Activated CD4-positive, alpha-beta memory T cell treated with anti-CD3 and anti-CD28 coated beads, Interleukin-2, amount 10 ng/mL, durations not matched to agents 7 days and 5 days (primary cell): Measurements from ENCODE around the gene POMT1. TPM values are rescaled to one million over a fixed set of nuclear protein-coding genes. Genes with fewer than 3 reads are reported as not detected.
"Not testable (repeated sequence)": the region's sequence is repeated elsewhere in the genome, so short reads cannot be mapped to it uniquely, and the experiment has no call there.

Experiments used
- CTCF ChIA-PET: fragments of 350-600 bp; sonication (Branson Sonifier 250); formaldehyde crosslinking; loops from one replicate; lab custom pipeline; 2021; ENCODE audit warnings: antibody characterized with exemption, inconsistent platforms; lab: Charles Lee
- POLR2A ChIA-PET: fragments of 350-600 bp; sonication (Branson Sonifier 250); formaldehyde crosslinking; loops from one replicate; lab custom pipeline; 2021; ENCODE audit warnings: antibody characterized with exemption; lab: Charles Lee
- DNase-seq: peaks from one replicate; pipeline ENCODE4 v3.0.0-alpha.2; 2020
- H3K27ac Mint-ChIP-seq: one replicate; pipeline ENCODE4 v1.8.0; 2021; ENCODE audit warnings: mild to moderate bottlenecking, mixed read lengths
- H3K27me3 Mint-ChIP-seq: one replicate; pipeline ENCODE4 v1.8.0; 2021; ENCODE audit warnings: mixed read lengths
- H3K36me3 Mint-ChIP-seq: one replicate; pipeline ENCODE4 v1.8.0; 2021; ENCODE audit warnings: low read depth, mixed read lengths
- H3K4me1 Mint-ChIP-seq: one replicate; pipeline ENCODE4 v1.8.0; 2021; ENCODE audit warnings: mixed read lengths
- H3K4me3 Mint-ChIP-seq: one replicate; pipeline ENCODE4 v1.8.0; 2021; ENCODE audit warnings: mild to moderate bottlenecking, mixed read lengths
- H3K9me3 Mint-ChIP-seq: one replicate; pipeline ENCODE4 v1.8.0; 2021; ENCODE audit warnings: mixed read lengths
- total RNA-seq, 2 experiments: library from RNA; stranded (reverse); gene quantifications; one replicate each; pipeline ENCODE4 v1.2.3, GENCODE V29; 2021

Gene POMT1, protein sequence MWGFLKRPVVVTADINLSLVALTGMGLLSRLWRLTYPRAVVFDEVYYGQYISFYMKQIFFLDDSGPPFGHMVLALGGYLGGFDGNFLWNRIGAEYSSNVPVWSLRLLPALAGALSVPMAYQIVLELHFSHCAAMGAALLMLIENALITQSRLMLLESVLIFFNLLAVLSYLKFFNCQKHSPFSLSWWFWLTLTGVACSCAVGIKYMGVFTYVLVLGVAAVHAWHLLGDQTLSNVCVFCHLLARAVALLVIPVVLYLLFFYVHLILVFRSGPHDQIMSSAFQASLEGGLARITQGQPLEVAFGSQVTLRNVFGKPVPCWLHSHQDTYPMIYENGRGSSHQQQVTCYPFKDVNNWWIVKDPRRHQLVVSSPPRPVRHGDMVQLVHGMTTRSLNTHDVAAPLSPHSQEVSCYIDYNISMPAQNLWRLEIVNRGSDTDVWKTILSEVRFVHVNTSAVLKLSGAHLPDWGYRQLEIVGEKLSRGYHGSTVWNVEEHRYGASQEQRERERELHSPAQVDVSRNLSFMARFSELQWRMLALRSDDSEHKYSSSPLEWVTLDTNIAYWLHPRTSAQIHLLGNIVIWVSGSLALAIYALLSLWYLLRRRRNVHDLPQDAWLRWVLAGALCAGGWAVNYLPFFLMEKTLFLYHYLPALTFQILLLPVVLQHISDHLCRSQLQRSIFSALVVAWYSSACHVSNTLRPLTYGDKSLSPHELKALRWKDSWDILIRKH
- 10 to 100 TPM; 52.5 to 53.8 TPM for total RNA-seq

DNA sequence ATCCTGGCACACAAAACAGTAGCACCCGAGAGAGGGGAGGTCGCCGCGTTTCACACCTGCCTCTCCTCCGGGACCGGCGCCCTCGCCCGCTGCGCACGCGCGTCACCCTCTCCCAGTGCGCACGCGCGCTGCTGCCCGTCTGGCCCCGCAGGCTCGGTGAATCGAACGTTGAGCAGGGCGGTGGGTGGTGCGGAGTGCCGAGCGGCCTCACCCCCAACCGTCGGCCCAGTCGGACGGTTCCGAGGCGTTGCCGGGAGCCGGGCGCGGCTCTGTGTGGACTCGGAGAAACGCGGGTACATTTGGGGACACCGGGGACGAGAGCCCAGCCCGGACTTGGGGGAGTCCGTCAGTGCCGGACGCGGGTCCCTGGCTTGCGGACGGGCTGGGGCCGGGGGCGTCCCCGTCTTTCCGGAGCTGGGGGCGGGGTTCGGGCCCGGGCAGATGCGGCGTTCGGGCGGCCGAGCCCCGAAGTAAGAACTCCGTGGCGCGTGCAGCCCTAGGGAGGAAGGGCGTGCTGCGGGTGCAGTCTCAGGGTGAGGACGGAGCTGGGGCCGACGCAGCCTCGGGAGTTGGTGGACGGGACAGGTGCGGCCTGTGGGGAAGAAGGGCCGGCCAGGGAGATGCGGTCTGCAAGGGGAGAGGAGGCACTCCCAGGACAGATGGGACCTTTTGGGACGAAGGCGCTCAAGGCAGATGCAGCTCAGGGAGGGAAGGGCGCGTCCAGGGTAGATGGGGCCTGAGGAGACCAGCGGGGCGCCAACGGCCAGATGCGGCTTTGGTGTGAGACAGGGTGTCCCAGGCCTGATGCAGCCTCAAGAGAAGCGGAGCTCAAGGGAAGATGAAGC is at the start of gene POMT1:
Gene POMT1, plus strand, starts transcription at position 138 of the 845 bp plus-strand sequence. CDS start 1,301 bp downstream, outside the sequence.
- no peaks in the 10 kb centered on the region for H3K27me3 Mint-ChIP-seq
- H3K4me3 Mint-ChIP-seq, result peak within 1 kb of the TSS; percentile 98
- peak within 1 kb of the TSS; percentile 88 for H3K27ac Mint-ChIP-seq
- peaks cover 57% of the 10 kb centered on the region for H3K4me1 Mint-ChIP-seq
- DNase-seq, result peak; percentile 90
- ChIA-PET POLR2A (interaction anchor here (0.8 to 1.8 kb wide), 16 partner anchors 20 to 265 kb away, joined by 3 to 9 read pairs (median 3); no protein-coding TSS in a partner anchor), CTCF (interaction anchor here (1.3 to 2.1 kb wide), 3 partner anchors 95 to 250 kb away, joined by 4 to 7 read pairs (median 4); no protein-coding TSS in a partner anchor)
- H3K9me3 Mint-ChIP-seq, result no peaks in the 10 kb centered on the region
- H3K36me3 Mint-ChIP-seq, result peaks cover 28% of the 10 kb centered on the region

DNA sequence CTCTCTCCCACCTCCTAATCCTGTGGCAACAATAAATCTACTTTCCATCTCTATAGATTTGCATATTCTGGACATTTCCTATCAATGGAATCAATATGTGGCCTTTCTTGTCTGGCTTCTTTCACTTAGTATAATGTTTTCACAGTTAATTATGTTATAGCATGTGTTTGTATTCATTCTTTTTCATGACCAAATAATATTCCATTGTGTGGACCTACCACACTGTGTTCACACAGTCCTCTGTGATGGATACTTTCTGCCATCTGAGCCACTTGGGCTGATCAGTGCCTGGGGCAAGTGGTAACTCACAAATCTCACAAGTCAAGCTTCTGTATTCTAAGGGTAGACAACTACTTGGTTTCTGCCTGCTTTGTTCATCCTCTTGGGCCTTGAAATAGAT is 48.7 kb upstream of the POMT1 start:
- H3K4me1 Mint-ChIP-seq, result peaks cover 25% of the 10 kb centered on the region
- H3K4me3 Mint-ChIP-seq, result no peak overlapping the region
- no peak overlapping the region for H3K27ac Mint-ChIP-seq
- no peaks in the 10 kb centered on the region for H3K9me3 Mint-ChIP-seq
- POLR2A ChIA-PET, result no interaction called here
- no peaks in the 10 kb centered on the region for H3K27me3 Mint-ChIP-seq
- peaks cover 74% of the 10 kb centered on the region for H3K36me3 Mint-ChIP-seq
- DNase-seq, result no peak
- CTCF ChIA-PET, result no interaction called here

DNA sequence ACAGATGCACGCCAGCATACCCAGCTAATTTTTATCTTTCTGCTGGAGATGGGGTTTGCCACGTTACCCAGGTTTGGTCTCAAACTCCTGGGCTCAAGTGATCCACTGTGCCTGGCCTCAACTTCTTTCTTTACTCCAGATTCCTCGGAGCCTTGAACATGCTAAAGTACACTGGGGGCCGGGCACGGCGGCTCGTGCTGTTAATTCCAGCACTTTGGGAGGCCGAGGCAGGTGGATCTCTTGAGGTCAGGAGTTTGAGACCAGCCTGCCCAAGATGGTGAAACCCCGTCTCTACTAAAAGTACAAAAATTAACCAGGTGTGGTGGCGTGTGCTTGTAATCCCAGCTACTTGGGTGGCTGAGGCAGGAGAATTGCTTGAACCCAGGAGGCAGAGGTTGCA is 47.1 kb upstream of the POMT1 start:
- CTCF ChIA-PET, result not testable (repeated sequence)
- peaks cover 75% of the 10 kb centered on the region for H3K36me3 Mint-ChIP-seq

DNA sequence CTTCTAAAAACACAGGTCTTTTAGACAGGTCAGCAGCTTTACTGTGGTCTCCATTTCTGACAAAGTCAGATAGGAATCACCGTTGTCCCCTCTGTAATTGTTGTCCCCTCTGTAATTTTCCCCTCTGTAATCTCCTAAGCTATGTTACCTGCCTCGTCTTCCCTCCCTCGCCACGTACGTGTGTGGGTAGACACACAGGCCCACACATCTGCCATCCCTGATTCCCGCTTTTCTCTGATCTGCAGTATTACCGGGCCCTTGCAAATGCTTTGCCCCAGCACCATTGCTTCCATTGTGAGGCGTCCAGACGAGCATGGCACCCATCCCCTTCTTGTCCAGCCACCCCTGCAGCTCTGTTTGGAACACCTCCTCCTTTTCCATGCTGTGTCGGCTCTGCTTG is 45.0 kb upstream of the POMT1 start:
- no peak for DNase-seq
- H3K27ac Mint-ChIP-seq, result no peak overlapping the region
- no peak overlapping the region for H3K4me3 Mint-ChIP-seq
- ChIA-PET CTCF (interaction anchor here (0.6 to 0.8 kb wide), 3 partner anchors 18 to 411 kb away, joined by 3 read pairs; no protein-coding TSS in a partner anchor), POLR2A (interaction anchor here (0.9 to 1.2 kb wide), 2 partner anchors 85 to 86 kb away, joined by 3 read pairs; no protein-coding TSS in a partner anchor)
- H3K36me3 Mint-ChIP-seq, result peaks cover 71% of the 10 kb centered on the region
- peaks cover 9% of the 10 kb centered on the region for H3K4me1 Mint-ChIP-seq
- no peaks in the 10 kb centered on the region for H3K27me3 Mint-ChIP-seq
- no peaks in the 10 kb centered on the region for H3K9me3 Mint-ChIP-seq

More for the DNA sequence above, 47.1 kb upstream of the POMT1 start:
- H3K27me3 Mint-ChIP-seq, DNase-seq, H3K4me3 Mint-ChIP-seq, H3K9me3 Mint-ChIP-seq, H3K27ac Mint-ChIP-seq, POLR2A ChIA-PET: not testable (repeated sequence)
- H3K4me1 Mint-ChIP-seq, result peaks cover 22% of the 10 kb centered on the region

DNA sequence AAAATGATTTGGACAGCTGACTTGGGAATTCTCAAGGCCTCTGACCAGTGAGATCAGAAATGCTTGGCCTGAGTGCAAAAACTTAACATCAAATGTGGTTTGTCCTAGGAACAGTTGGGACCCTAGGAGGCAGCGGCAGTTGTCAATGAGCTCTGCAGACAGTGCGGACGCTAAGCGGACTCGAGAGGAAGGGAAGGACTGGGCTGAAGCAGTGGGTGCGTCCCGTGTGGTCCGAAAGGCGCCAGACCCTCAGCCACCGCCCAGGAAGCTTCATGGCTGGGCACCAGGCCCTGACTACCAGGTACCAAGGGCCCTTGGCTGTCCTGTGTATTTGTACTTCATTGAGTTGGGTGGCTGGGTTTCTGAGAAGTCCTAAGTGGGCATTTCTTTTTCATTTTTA is 43.7 kb upstream of the POMT1 start:
- ChIA-PET CTCF (no interaction called here), POLR2A (interaction anchor here (1.1 kb wide), 1 partner anchor 315 kb away, joined by 3 read pairs; no protein-coding TSS in a partner anchor)
- H3K27ac Mint-ChIP-seq, result no peak overlapping the region

DNA sequence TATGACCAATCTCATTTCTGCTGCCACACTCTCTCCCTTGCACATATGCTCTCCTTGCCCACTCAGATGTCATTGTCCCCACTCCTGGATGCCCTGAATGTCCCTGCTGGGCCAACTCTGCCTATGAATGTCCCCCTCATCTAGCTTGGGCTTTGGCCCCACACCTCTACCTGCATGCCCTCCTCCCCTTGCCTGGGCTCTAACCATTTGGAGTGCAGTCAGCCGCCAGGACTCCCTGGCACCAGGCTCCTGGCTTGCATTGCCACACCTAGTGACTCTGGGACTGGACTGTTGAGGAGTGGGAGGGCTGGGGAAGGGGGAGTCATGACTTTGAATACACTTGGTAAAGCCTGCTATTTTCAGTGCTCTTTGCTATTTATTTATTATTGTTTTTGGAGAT is 41.6 kb upstream of the POMT1 start:
- DNase-seq, result no peak
- Mint-ChIP-seq H3K9me3 (no peaks in the 10 kb centered on the region), H3K4me1 (no peaks in the 10 kb centered on the region), H3K36me3 (peaks cover 74% of the 10 kb centered on the region), H3K27me3 (no peaks in the 10 kb centered on the region), H3K4me3 (no peak overlapping the region), H3K27ac (no peak overlapping the region)
- ChIA-PET CTCF (no interaction called here), POLR2A (no interaction called here)

More for the DNA sequence above, 43.7 kb upstream of the POMT1 start:
- H3K4me3 Mint-ChIP-seq, result no peak overlapping the region
- no peak for DNase-seq
- H3K27me3 Mint-ChIP-seq, result no peaks in the 10 kb centered on the region
- peaks cover 71% of the 10 kb centered on the region for H3K36me3 Mint-ChIP-seq
- H3K9me3 Mint-ChIP-seq, result no peaks in the 10 kb centered on the region
- H3K4me1 Mint-ChIP-seq, result peaks cover 5% of the 10 kb centered on the region

DNA sequence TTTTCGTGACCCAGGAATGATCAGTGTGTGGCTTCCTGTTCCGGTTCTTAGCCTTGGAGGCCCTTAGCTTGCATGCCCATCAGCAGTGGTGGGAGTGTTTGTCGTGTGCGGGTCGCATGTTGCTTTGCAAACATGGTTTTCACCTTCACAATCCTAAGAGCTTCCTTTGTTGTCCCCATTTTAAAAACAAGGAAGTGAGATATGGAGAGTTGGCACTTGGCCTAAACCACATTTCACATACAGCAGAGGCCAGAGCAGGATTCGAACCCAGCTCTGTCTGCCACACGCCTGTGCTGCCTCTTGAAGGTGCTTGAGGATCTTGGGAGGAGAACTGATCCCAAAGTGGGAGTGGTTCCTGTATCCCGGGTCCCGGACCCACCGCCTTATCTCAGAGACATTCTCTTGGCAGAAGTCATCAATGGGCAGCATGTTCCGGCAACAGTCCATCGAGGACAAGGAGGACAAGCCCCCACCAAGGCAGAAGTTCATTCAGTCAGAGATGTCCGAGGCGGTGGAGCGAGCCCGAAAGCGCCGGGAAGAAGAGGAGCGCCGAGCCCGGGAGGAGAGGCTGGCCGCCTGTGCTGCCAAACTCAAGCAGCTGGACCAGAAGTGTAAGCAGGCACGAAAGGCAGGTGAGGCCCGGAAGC is 38.2 kb upstream of the POMT1 start:
- Mint-ChIP-seq H3K4me1 (no peaks in the 10 kb centered on the region), H3K4me3 (no peak overlapping the region), H3K27me3 (no peaks in the 10 kb centered on the region), H3K36me3 (peaks cover 75% of the 10 kb centered on the region), H3K9me3 (no peaks in the 10 kb centered on the region), H3K27ac (no peak overlapping the region)
- POLR2A ChIA-PET, result no interaction called here
- CTCF ChIA-PET, result no interaction called here
- DNase-seq, result no peak

DNA sequence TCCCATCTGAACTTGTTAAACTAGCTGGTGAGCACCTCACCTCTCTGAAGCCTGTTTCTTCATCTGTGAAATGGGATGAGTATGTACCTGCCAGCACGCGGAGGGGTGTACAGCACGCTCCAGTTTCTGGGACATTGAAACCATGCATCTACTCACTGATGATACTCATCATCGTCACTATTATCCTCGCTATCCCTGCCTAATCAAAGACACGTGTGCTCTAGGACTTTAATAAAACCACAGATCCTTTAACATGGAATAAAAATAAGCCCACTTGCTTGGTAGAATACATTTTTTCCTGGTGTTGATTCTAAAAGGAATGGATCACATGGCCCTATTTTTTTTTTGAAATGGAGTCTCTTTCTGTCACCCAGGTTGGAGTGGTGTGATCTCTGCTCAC is 37.3 kb upstream of the POMT1 start:
- Mint-ChIP-seq H3K4me3 (no peak overlapping the region), H3K27ac (no peak overlapping the region), H3K9me3 (no peaks in the 10 kb centered on the region), H3K4me1 (no peaks in the 10 kb centered on the region), H3K36me3 (peaks cover 75% of the 10 kb centered on the region), H3K27me3 (no peaks in the 10 kb centered on the region)
- ChIA-PET POLR2A (no interaction called here), CTCF (no interaction called here)
- no peak for DNase-seq

DNA sequence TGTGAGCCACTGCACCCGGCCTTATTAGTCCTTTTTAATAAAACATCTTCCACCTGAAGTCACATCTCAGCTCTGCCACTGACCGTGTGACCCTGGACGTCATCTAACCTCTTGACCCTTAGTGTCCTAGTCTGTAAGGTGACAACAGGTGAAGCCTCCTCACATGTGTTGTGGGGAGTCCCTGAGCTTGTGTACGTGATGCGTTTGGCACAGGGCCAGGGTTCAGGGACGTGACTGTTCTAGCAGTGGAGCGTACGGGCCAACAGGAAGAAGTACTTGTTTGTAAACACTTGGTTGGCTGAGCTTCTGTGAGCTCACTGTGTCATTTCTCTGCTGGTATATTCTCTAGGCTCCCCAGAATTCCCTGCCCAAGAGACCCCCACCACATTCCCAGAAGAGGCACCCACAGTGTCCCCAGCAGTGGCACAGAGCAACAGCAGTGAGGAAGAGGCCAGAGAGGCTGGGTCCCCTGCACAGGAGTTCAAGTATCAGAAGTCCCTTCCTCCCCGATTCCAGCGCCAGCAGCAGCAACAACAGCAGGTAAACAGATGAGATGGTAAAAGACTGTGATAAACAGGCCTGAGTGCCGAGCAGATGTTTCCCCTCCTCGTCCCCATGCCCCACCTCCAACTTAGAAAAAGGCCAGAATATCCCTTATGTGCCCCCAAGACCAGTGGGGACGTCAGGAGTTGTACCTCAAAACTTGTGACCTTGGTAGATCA is 35.3 kb upstream of the POMT1 start:
- Mint-ChIP-seq H3K27me3 (no peaks in the 10 kb centered on the region), H3K4me3 (no peak overlapping the region), H3K27ac (no peak overlapping the region), H3K36me3 (peaks cover 75% of the 10 kb centered on the region), H3K9me3 (no peaks in the 10 kb centered on the region), H3K4me1 (no peaks in the 10 kb centered on the region)
- DNase-seq, result no peak
- POLR2A ChIA-PET, result no interaction called here
- CTCF ChIA-PET, result no interaction called here

DNA sequence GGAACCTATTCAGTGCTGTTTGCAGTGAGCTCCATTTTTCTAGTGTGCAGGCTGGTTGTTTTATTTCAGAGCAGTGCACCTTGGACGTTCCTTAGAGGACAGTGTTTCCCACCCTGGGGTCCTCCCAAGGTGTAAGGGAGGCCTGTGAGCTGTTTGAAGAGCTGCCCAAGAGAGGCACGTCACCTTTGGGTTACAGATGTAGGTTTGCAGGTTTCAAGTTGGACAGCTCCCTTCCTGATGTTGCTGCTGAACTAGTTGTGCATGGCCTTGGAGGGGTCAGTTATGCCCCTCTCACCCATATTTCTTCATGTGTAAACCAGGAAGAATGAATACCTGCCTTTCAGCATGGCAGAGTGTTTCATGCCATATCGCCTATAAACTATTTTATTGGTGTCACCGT is 34.7 kb upstream of the POMT1 start:
- CTCF ChIA-PET, result no interaction called here
- Mint-ChIP-seq H3K27me3 (no peaks in the 10 kb centered on the region), H3K36me3 (peaks cover 76% of the 10 kb centered on the region), H3K4me1 (no peaks in the 10 kb centered on the region), H3K4me3 (no peak overlapping the region), H3K9me3 (no peaks in the 10 kb centered on the region), H3K27ac (no peak overlapping the region)
- no peak for DNase-seq
- POLR2A ChIA-PET, result no interaction called here

DNA sequence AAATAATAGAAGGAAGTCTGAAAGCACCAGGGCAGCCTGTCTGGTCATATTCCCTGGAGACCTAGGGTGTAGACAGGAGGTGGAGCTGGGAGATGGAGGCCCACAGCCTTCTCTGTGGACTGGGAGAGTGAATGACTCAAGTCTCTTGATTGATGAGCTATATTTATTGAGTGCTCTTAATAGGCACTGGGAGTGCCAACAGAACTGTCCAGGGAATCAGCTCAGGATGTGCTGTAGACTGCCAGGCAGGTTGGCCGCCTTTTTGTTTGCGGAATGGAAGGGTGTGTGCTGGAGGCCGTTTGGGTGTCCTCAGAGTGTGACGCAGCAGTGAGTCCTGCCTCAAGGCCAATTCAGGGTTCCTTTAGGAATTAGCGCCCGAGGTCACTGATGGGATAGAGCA is 33.4 kb upstream of the POMT1 start:
- Mint-ChIP-seq H3K9me3 (no peaks in the 10 kb centered on the region), H3K36me3 (peaks cover 81% of the 10 kb centered on the region), H3K27ac (peak overlapping the region; percentile 41), H3K4me1 (no peaks in the 10 kb centered on the region), H3K27me3 (no peaks in the 10 kb centered on the region), H3K4me3 (no peak overlapping the region)
- no peak for DNase-seq
- ChIA-PET POLR2A (no interaction called here), CTCF (interaction anchor here (1.0 kb wide), 1 partner anchor 12 kb away, joined by 3 read pairs; no protein-coding TSS in a partner anchor)

DNA sequence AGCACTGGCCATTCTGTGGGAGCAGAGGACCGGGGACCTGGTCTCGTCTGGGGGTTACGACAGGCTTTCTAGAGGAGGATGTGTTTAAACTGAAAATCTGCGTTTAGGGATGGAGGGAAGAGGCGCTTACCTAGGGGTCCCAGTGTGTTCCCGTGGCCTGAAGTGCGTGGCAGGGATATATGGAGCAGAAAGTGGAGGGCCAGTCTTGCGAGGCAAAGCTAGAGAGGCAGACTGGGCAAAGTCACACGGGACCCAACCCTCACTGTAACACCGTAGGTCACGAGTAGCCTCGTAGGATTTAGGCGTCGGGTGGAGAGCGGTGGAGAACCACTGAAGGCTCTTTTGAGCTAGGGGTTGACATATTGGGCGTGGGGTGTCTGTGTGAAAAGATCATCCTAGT is 32.8 kb upstream of the POMT1 start:
- Mint-ChIP-seq H3K4me1 (no peaks in the 10 kb centered on the region), H3K27ac (peak overlapping the region; percentile 41), H3K4me3 (no peak overlapping the region), H3K27me3 (no peaks in the 10 kb centered on the region), H3K9me3 (no peaks in the 10 kb centered on the region), H3K36me3 (peaks cover 81% of the 10 kb centered on the region)
- ChIA-PET CTCF (no interaction called here), POLR2A (no interaction called here)
- no peak for DNase-seq
